ENCODE measurements around the gene VMO1. TPM values are rescaled to one million over a fixed set of nuclear protein-coding genes. Genes with fewer than 3 reads are reported as not detected.

The VMO1 gene
- total and polyA plus RNA-seq, 3 donors from 2014 or later: 0.62 to 1.3 (median 0.98) TPM

DNA sequence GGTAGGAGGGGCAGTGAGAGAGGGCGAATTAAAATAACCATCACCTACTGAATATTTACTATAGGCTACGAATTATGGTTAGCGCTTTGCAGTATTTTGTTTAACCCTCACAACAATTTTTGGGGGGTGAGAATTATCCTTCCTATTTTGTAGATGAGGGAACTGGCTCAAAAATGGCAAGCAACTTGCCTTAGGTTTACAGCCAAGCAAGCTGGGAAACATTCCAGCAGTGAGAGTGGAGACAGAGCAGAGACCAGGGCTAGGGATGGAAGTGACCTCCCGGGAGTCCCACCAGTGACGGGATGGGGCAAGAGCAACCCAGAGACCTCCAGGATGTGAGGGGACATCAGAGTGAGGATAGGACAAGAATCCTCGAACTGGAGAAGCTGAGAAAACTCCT, 352 bp upstream of the VMO1 start:
- H3K27me3 ChIP-seq: no peaks in the 10 kb centered on the region

DNA sequence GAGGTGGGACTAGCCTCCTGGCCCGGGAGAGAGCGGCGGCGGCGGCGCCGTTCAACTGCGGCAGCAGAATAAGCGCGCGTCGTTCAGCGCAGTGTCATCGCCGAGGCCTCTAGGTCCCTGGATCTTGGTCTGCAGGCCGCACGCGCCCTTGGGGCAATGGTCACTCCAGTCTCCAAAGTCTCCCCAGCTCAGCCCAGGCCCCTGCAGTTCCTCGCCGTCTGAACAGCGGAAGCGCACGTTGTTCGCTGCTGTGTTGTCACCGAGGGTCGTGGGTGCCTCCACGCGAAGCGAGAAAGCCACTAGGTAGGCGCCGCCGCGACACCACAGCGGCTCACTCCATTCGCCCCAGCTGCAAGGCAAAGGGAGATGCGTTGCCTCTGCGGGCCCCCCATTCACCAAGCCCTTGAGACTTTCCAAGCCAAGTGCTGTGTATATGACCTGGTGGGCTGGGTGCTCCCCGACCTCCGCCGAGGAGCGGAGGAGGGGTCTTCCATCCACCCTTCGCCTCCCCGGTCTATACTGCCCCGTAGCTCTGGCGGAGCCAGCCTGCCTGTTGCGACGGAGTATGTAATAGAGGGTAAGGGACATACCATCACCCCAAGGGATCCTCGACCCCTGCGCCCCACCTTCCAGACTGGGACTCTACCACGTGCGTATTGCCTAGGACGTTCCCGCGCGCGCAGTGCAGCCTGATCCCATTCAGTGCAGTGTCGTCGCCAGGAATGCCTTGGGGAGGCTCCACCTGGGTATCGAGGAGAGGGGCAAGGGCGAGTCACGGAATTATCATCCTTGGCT, 656 bp downstream of the VMO1 start:
- peaks cover 24% of the 10 kb centered on the region for H3K4me1 ChIP-seq
- WGBS, 2 donors: 10 to 13% methylated on average over 21 to 56 of the region's 61 CpGs
- intact Hi-C loops (cut with DNase I; ENCODE audit: low total_unique reads): no loop called here
- no peaks in the 10 kb centered on the region for H3K36me3 ChIP-seq (ENCODE audit: low read depth, missing control alignments)
- H3K9me3 ChIP-seq: no peaks in the 10 kb centered on the region
- no peaks in the 10 kb centered on the region for H3K27me3 ChIP-seq
- no peak overlapping the region for H3K27ac ChIP-seq
- no peak overlapping the region for H3K4me3 ChIP-seq
- TF ChIP-seq, protein P1, sequence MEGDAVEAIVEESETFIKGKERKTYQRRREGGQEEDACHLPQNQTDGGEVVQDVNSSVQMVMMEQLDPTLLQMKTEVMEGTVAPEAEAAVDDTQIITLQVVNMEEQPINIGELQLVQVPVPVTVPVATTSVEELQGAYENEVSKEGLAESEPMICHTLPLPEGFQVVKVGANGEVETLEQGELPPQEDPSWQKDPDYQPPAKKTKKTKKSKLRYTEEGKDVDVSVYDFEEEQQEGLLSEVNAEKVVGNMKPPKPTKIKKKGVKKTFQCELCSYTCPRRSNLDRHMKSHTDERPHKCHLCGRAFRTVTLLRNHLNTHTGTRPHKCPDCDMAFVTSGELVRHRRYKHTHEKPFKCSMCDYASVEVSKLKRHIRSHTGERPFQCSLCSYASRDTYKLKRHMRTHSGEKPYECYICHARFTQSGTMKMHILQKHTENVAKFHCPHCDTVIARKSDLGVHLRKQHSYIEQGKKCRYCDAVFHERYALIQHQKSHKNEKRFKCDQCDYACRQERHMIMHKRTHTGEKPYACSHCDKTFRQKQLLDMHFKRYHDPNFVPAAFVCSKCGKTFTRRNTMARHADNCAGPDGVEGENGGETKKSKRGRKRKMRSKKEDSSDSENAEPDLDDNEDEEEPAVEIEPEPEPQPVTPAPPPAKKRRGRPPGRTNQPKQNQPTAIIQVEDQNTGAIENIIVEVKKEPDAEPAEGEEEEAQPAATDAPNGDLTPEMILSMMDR (IDR thresholded peaks at IDR 0.05): no peak
- TF ChIP-seq POLR2A (IDR thresholded peaks at IDR 0.05): no peak
- DNase-seq: no peak

More for the DNA sequence above, 352 bp upstream of the VMO1 start:
- WGBS, 2 donors: 16 to 19% methylated on average over 6 of the region's 6 CpGs
- H3K4me1 ChIP-seq: peaks cover 24% of the 10 kb centered on the region
- no peak for TF ChIP-seq POLR2A (IDR thresholded peaks at IDR 0.05)
- TF ChIP-seq, protein P1 (IDR thresholded peaks at IDR 0.05): no peak
- H3K4me3 ChIP-seq: no peak overlapping the region
- no peaks in the 10 kb centered on the region for H3K9me3 ChIP-seq
- H3K27ac ChIP-seq: no peak overlapping the region
- no peaks in the 10 kb centered on the region for H3K36me3 ChIP-seq (ENCODE audit: low read depth, missing control alignments)
- intact Hi-C loops (cut with DNase I; ENCODE audit: low total_unique reads): no loop called here
- DNase-seq: no peak

DNA sequence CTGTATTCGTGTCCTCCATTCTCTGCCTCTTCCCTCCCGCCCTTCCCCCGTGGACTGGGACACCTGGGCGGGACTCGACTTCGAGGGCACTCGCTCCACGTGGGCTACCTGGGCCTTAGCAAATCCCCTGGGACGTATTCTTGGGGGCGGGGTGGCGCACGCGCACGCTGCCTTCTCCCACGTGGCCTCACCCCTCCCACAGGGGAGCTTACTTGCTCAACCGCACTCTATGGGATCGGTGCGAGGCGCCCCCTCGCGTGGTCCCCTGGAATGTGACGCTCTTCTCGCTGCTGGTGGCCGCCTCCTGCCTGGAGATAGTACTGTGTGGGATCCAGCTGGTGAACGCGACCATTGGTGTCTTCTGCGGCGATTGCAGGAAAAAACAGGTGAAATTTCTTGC, 3.5 kb downstream of the VMO1 start:
- DNase-seq: peak; percentile 62
- no peaks in the 10 kb centered on the region for H3K9me3 ChIP-seq
- H3K27me3 ChIP-seq: no peaks in the 10 kb centered on the region
- peaks cover 16% of the 10 kb centered on the region for H3K4me1 ChIP-seq
- no peaks in the 10 kb centered on the region for H3K36me3 ChIP-seq (ENCODE audit: low read depth, missing control alignments)
- TF ChIP-seq POLR2A (IDR thresholded peaks at IDR 0.05): no peak
- TF ChIP-seq, protein P1 (IDR thresholded peaks at IDR 0.05): no peak
- no peak overlapping the region for H3K27ac ChIP-seq
- intact Hi-C loops (cut with DNase I; ENCODE audit: low total_unique reads): no loop called here
- WGBS, 2 donors: 17 to 20% methylated on average over 18 to 28 of the region's 28 CpGs
- H3K4me3 ChIP-seq: peak overlapping the region in 1 of 2 donors; percentile 3

DNA sequence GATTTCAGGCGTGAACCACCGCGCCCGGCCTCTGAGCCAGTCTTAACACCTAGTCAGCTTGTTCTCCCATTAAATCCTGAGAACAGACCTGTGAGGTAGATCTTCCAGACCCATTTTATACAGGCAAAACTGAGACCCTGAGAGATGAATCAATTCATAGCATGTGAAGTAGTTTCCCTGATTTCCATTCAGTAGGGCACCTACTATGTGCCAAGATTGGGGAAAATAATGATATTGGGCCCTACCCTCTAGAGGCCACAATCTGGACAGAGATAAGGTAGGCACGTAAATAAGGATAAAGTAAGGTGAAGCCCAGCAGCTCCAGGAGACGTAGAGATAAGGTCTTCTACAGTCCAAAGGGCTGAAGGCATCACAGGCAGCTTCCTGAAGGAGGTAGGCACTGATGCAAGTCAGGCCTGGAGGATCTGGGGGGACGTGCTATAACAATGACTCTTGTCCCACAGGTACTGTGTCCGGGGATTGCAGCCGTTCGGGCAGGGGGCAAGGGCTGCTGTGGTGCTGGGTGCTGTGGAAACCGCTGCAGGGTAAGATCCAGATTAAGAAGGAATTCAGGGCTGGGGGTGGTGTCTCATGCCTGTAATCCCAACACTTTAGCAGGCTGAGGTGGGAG, 5.7 kb downstream of the VMO1 start:
- H3K36me3 ChIP-seq (ENCODE audit: low read depth, missing control alignments): no peaks in the 10 kb centered on the region
- H3K27me3 ChIP-seq: no peaks in the 10 kb centered on the region
- H3K4me1 ChIP-seq: no peaks in the 10 kb centered on the region
- intact Hi-C loops (cut with DNase I; ENCODE audit: low total_unique reads): no loop called here
- TF ChIP-seq POLR2A (IDR thresholded peaks at IDR 0.05): no peak
- TF ChIP-seq, protein P1 (IDR thresholded peaks at IDR 0.05): no peak
- H3K4me3 ChIP-seq: no peak overlapping the region
- H3K9me3 ChIP-seq: no peaks in the 10 kb centered on the region
- H3K27ac ChIP-seq: no peak overlapping the region
- 78 to 83% methylated on average over 11 of the region's 11 CpGs for WGBS, 2 donors
- no peak for DNase-seq
